Endodermal cell (in vitro differentiated cells): ENCODE results near the gene ALDH3B2. TPM values are rescaled to one million over a fixed set of nuclear protein-coding genes. Genes with fewer than 3 reads are reported as not detected.
A peak's percentile ranks its signal among the peaks of the same experiment; 100 is the strongest.
"Not testable (repeated sequence)": the region's sequence is repeated elsewhere in the genome, so short reads cannot be mapped to it uniquely, and the experiment has no call there.

Experiments used
- DNase-seq: peaks from one replicate; pipeline ENCODE4 v3.0.0-alpha.2; 2017
- H3K27ac ChIP-seq: 2 replicates; pipeline ENCODE4 v1.5.1; 2013; ENCODE audit warnings: mild to moderate bottlenecking, low read depth, low read length, moderate library complexity
- H3K27me3 ChIP-seq: 2 replicates; pipeline ENCODE4 v1.6.1; 2013; ENCODE audit warnings: mild to moderate bottlenecking, low read length, moderate library complexity; ENCODE audit not compliant: insufficient read depth, control insufficient read depth, poor library complexity, severe bottlenecking
- H3K36me3 ChIP-seq: 2 replicates; pipeline ENCODE4 v1.7.0; 2013; ENCODE audit warnings: mild to moderate bottlenecking, low read length, moderate library complexity; ENCODE audit not compliant: control insufficient read depth, insufficient read depth
- H3K4me1 ChIP-seq: one replicate; pipeline ENCODE4 v1.7.0; 2013; ENCODE audit warnings: low read length; ENCODE audit not compliant: control insufficient read depth, insufficient read depth
- H3K4me3 ChIP-seq: 2 replicates; pipeline ENCODE4 v1.5.1; 2013; ENCODE audit warnings: mild to moderate bottlenecking, low read length, moderate library complexity
- H3K9ac ChIP-seq: 2 replicates; pipeline ENCODE4 v1.6.1; 2013; ENCODE audit warnings: mild to moderate bottlenecking, low read length, moderate library complexity; ENCODE audit not compliant: poor library complexity, severe bottlenecking; ENCODE audit errors: extremely low read depth
- H3K9me3 ChIP-seq: 2 replicates; pipeline ENCODE4 v1.6.1; 2013; ENCODE audit warnings: mild to moderate bottlenecking, low read length, moderate library complexity; ENCODE audit not compliant: control insufficient read depth
- H3K27ac Mint-ChIP-seq: 2 replicates; pipeline ENCODE4 v1.8.0; 2020; ENCODE audit warnings: mixed read lengths
- H3K27me3 Mint-ChIP-seq: 2 replicates; pipeline ENCODE4 v1.8.0; 2021; ENCODE audit warnings: mild to moderate bottlenecking, mixed read lengths; ENCODE audit not compliant: insufficient read depth
- H3K36me3 Mint-ChIP-seq: 2 replicates; pipeline ENCODE4 v1.8.0; 2020; ENCODE audit warnings: low read depth, mixed read lengths
- H3K4me1 Mint-ChIP-seq: 2 replicates; pipeline ENCODE4 v1.8.0; 2020; ENCODE audit warnings: mixed read lengths
- H3K4me3 Mint-ChIP-seq: 2 replicates; pipeline ENCODE4 v1.8.0; 2020; ENCODE audit warnings: mild to moderate bottlenecking, moderate library complexity, mixed read lengths
- H3K9me3 Mint-ChIP-seq: 2 replicates; pipeline ENCODE4 v1.8.0; 2020; ENCODE audit warnings: mild to moderate bottlenecking, mixed read lengths
- CTCF ChIP-seq: fragments of 200-600 bp; sonication (generic); conservative IDR thresholded peaks from 2 replicates; pipeline ENCODE4 v1.5.0; 2021; ENCODE audit warnings: antibody characterized with exemption, mild to moderate bottlenecking
- WGBS, 2 experiments: methylation state at CpG; one replicate each; pipeline versions ENCODE4 v1.1.5 to v1.1.7; 2013; ENCODE audit warnings: missing lambda C conversion rate in 2 of 2, mixed read lengths in 1 of 2; ENCODE audit not compliant: insufficient coverage in 1 of 2, insufficient read length in 1 of 2; 5-methylcytosine and 5-hydroxymethylcytosine counted together
- total RNA-seq, 2 donors: library from RNA; stranded (reverse); fragmentation: NEBNext Ultra II Directional in 1 of 2; extraction: Animal tissue kit (Norgen Biotek cat#: 25700) in 1 of 2; gene quantifications; 2 replicates in 1 of 2; 3 replicates in 1 of 2; pipeline ENCODE4 v1.2.1, GENCODE V29; 2021

ALDH3B2 gene
- total RNA-seq, 2 donors from 2014 or later: not detected

- H3K4me3 ChIP-seq: no peak overlapping the region
- no peaks in the 10 kb centered on the region for H3K9me3 ChIP-seq
- H3K27me3 ChIP-seq: peaks cover 5% of the 10 kb centered on the region
- H3K27ac ChIP-seq: no peak overlapping the region
- H3K4me1 ChIP-seq: no peaks in the 10 kb centered on the region
- H3K27me3 Mint-ChIP-seq: peaks cover 25% of the 10 kb centered on the region
- no peaks in the 10 kb centered on the region for H3K36me3 ChIP-seq
- H3K36me3 Mint-ChIP-seq: no peaks in the 10 kb centered on the region
- H3K27ac Mint-ChIP-seq: no peak overlapping the region
- no peaks in the 10 kb centered on the region for H3K4me1 Mint-ChIP-seq
- DNase-seq: peak; percentile 52
- 92 to 97% methylated on average over 14 to 24 of the region's 24 CpGs for WGBS, 2 experiments
- no peaks in the 10 kb centered on the region for H3K9me3 Mint-ChIP-seq
- TF ChIP-seq CTCF: no peak
- no peak overlapping the region for H3K9ac ChIP-seq
- no peak overlapping the region for H3K4me3 Mint-ChIP-seq
These were observed 35.6 kb downstream of the ALDH3B2 start for GRCh38 chr11:67638535-67639437.

GRCh38 chr11:67637441-67637840 lies 37.0 kb downstream of the ALDH3B2 start:
- H3K9me3 ChIP-seq, H3K36me3 Mint-ChIP-seq, H3K36me3 ChIP-seq, H3K9ac ChIP-seq, H3K4me1 ChIP-seq, H3K27me3 ChIP-seq, H3K4me3 Mint-ChIP-seq, H3K9me3 Mint-ChIP-seq, H3K27ac Mint-ChIP-seq, DNase-seq, H3K4me1 Mint-ChIP-seq, H3K4me3 ChIP-seq, H3K27ac ChIP-seq: not testable (repeated sequence)
- peaks cover 22% of the 10 kb centered on the region for H3K27me3 Mint-ChIP-seq
- WGBS, 2 experiments: 93% methylated on average over 3 of the region's 3 CpGs; no CpG with 5 or more reads in 1 of the 2 experiments

GRCh38 chr11:67636962-67637361 lies 37.5 kb downstream of the ALDH3B2 start:
- no peak for TF ChIP-seq CTCF
- Histone ChIP-seq H3K4me1 (no peaks in the 10 kb centered on the region), H3K9ac (no peak overlapping the region), H3K36me3 (no peaks in the 10 kb centered on the region), H3K27ac (no peak overlapping the region), H3K27me3 (peaks cover 5% of the 10 kb centered on the region), H3K9me3 (no peaks in the 10 kb centered on the region), H3K4me3 (no peak overlapping the region)
- H3K27ac Mint-ChIP-seq: no peak overlapping the region
- no peak overlapping the region for H3K4me3 Mint-ChIP-seq
- no peaks in the 10 kb centered on the region for H3K4me1 Mint-ChIP-seq
- no peaks in the 10 kb centered on the region for H3K9me3 Mint-ChIP-seq
- no peaks in the 10 kb centered on the region for H3K36me3 Mint-ChIP-seq
- no peak for DNase-seq
- H3K27me3 Mint-ChIP-seq: peaks cover 18% of the 10 kb centered on the region
- 87 to 93% methylated on average over 6 of the region's 6 CpGs for WGBS, 2 experiments
